CD4-positive, alpha-beta T cell treated with Interferon gamma for 1 hour (primary cell): ENCODE results near the gene KLRF1.

Experiments
- DNase-seq: peaks from one replicate; pipeline ENCODE4 v3.0.0-alpha.2; 2020

KLRF1 gene

DNA sequence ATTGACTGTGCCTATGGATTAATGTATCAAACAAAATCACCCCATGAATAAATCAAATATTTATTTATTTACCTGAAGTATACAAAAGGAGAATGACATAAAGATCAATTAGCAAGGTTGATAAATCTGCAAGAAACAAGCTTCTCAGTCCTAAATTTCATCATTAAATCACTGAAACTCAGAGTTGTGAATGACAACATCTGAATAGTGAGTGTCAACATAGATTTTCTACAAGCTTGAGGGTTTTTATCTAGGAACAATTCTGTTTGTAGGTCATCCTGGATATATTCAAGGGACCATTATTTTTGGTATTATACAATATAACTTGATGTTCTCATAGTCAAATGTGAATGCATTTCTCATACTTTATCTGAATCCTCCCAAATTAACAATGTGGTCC lies 17.4 kb upstream of the KLRF1 start:
- DNase-seq = no peak

DNA sequence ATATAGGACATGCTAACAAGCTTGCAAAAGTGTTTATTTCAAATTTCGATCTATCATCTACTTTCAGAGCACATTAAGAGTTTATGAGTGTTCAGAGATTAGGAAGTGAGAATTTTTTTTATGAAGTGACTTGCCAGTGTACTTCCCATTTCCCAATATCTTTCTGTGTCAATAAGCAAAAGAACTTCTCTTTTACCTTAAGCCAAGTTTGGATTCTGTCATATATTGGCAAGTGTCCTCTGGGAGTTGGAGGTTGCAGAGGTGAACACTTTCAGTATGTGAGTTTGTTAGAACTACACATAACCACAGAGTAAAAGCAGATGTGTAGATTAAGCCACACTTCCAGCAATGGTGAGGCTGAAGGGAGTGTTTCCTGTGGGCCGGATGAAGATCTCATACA lies 16.6 kb upstream of the KLRF1 start:
- DNase-seq = no peak

DNA sequence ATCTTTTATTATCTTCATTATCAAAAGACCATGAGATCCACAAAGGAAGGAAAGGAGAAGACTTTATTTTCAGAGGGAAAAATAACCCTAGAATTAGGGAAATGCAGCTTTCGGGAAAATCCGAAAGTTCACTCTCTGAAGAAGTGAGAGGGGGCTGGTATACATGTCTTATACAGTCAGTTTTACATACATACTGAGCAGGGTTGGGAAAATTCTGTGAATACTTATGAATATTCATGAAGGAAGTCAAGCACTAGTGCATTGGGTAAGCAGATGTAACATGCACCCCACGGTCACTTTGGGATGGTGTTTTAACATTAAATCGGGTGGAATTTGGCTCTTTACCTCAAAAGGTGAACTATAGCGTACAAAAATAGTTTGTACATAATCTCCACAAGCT lies 15.7 kb upstream of the KLRF1 start:
- no peak for DNase-seq

DNA sequence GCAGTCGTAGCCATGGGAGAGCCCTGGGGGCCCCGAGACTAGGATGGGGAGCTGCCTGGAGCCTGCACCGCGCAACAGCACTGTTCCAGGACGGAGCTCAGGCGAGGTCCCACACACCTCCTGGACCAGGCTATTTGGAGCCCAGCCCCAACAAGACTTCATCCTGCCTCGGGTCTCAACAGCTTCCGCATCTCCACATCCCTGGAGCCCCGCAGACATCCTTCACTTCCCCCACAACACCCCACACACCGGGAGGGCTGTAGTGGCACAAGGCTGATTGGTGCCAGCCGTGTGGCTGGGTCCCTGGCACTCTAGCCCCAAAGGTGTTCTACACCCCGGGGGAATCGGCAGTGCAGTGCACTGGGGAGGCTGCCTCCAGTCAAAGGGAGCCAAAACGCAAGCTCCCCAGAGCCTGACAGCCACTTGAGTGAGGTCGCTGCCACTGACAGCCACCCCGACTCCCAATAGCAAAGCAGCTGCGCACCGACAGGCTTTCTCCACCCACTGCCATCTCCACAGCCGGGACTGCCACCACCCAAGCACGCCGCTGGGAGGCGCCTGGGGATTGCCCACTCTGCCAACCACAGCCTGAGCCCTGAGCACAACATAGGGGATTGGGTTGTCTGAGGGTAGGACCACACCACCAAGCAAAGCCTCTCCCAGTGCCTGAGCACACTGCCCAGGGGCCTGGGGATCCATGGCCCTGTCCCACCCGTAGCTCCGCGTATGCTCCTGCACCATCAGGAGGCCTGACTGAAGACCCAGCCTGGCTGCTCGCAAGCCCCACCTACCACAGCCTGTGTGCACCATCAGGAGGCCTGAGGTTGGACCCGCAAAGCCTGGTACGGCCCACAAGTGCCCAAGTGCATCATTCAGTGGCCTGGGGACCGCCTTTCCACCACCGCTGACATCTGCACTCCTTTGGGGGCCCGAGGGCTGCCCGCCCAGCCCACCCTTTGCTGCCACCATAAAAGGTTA lies 13.2 kb upstream of the KLRF1 start:
- DNase-seq = peak; percentile 91

DNA sequence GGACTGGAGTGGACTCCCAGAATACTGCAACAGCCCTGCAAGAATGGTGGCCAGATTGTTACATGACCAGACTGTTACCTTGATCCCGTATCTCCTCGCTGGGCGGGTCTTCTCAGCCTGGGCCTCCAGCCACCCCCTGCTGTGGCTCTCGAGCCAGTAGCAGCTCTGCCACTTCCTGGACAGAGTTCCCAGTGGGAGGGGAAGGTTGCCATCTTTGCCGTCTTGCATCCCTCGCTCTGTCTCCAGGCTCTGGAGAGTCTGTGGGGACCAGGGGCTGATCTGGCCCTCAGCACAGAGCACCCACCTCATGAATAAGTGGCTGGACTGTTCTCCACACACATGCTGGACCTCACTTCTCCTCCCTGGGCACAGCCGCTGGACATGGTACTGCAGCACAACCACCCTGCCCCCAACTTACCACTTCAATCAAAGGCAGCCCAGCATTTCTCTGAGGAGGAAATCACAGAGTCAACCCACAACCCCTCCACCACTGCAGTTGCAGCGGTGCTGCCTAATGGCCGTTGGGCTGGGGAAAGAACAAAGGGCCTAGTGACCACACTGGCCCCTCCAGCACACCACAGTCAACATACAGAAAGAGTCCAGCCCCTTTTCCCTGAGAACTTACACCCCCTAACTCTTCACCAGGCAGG lies 6.9 kb upstream of the KLRF1 start:
- DNase-seq = no peak

DNA sequence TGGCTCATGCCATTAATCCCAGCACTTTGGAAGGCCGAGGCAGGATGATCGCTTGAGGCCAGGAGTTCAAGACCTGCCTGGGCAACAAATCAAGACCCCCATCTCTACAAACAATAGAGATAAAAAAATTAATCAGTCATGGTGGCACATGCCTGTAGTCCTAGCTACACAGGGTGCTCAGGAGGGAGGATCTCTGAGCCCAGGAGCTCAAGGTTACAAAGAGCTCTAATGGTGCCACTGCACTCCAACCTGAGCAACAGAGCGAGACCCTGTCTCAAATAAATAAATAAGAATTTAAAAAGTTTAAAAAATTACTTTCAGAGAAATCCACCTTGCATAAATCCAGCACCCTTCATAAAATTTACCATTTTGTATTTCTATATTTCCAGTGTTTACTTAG lies 2.2 kb downstream of the KLRF1 start:
- DNase-seq = no peak

DNA sequence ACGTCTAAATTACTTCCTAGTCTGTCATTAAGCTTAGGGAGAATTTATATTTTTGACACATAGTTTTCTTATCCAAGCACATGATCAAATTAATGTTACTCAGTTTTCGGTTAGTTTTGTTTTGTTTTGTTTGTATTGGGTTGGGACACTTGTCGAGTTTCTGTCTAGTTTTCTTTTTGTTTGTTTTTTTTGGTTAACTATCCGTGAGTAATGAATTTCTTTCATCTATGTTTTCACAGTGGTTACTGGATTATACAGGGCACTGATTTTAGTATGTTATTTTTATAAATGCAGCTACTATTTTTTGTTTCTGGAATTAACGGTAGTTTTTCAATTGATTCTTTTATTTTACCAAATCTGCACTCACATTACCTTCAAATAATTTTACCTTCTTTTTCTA lies 2.7 kb downstream of the KLRF1 start:
- no peak for DNase-seq

DNA sequence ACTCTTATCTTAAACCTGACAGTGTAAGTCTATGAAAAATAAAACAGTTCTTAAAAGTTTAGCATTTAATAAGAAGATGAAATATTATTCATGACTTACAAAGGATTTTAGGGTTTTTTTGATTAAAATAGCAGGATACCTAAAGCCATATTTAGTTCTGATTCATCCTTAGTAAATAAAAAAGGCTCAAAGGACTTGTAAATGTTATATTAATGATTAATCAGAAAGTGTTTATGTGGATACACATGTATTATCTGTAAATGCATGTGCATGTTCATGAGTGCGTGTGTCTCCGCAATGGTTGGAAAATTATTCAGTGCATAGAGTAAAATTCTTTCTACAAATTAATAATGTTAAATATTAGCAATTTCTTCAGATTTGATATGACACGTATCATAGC lies 4.4 kb downstream of the KLRF1 start:
- no peak for DNase-seq

DNA sequence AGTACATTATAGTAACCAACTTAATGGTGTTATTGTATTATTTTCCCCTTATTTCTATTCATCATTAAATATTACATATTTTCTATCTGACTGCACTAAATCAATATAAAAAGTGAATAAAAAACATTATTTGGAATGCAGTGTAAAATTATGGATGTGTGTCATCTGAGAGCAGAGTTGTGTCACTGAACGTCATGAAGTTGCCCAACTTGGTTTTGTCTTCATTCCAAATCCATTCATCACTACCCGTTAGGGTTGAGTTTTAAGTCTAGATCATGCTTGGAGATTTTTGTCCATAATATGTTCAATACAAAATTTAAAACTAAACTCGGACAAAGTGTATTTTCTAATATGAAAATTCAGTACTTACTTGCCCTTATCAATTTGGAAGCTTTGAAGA lies 16.1 kb downstream of the KLRF1 start:
- DNase-seq = no peak

DNA sequence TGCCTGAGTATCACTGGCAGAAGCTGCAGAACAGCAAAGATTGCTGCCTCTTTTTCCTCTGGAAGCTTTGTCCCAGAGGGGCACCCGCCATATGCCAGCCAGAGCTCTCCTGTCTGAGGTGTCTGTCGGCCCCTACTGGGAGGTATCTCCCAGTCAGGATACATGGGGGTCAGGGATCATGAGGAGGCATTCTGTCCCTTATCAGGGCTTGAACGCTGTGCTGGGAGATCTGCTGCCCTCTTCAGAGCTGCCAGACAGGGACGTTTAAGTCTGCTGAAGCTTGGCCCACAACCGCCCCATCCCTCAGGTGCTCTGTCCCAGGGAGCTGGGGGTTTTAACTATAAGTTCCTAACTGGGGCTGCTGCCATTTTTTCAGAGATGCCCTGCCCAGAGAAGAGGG lies 21.6 kb downstream of the KLRF1 start:
- no peak for DNase-seq

DNA sequence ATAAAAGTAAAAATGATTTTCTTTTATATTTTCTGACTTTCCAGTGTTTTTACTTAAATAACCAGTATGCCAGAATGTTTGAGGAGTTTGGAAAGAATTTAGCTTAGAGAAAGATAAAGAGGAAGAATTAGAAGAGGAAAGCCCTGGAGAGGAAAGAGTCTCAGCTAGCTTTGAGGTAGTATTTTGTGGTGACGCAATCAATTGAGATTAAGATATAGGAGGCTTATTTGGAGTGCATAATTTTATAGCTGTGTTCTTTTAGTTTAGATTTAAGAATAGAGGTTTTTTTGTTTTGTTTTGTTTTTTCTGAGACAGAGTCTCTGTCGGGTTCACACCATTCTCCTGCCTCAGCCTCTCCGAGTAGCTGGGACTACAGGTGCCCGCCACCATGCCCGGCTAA lies 23.8 kb downstream of the KLRF1 start:
- no peak for DNase-seq

DNA sequence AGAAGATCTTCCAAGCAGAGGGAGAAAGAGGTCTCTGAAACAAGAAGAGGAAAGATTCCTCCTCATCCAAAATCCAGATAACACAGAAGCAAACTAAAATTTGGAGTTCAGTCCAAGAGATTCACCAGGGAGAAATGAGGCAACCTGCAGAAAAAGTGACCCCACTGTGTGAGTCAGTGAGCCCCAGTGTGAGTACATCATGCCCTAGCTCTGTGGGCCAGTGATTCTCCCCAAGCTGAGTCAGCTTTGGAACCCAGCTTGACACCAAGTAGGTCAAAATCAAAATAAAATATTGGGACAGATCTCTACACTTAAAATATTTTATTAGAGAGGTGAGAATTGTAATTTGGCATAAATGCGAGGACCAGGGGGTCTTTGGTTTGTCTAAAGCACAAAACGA lies 24.6 kb downstream of the KLRF1 start:
- no peak for DNase-seq

DNA sequence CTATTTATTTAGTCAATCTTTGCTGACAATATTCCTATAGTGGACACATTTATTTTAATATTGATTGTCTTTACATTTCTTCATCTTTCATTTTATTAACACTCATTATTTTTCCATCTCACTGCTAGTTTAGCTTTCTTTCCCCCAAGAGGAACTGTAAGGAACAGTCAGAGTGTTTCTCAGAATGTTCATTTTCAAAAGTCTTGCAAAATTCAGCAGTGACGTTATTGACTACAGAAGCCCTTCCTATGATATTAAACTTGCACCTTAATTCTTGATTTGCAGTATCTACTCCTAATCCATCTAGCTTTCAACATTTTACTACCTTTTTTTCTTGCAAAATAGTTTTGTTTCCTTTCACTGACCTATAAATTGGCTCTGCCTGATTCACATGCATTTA lies 28.9 kb downstream of the KLRF1 start:
- DNase-seq = no peak

DNA sequence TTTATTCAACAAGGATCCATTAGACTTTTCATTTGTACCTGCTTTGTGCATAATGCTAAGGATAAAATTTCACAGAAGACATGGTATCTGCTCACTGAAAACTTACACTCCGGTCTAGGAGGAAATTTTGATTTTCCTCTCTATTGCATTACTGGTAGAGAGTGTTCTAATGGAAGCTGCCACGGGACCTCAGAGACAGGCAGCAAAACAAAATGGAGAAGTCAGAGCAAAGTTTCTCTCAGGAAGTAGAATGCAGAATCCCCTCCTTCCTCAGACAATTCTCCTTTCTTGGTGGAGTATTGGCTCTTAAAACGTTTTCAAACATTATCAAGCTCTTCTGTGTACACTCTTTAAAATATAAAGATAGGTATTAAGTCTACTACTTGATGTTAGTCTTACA lies 29.6 kb downstream of the KLRF1 start:
- DNase-seq = no peak

DNA sequence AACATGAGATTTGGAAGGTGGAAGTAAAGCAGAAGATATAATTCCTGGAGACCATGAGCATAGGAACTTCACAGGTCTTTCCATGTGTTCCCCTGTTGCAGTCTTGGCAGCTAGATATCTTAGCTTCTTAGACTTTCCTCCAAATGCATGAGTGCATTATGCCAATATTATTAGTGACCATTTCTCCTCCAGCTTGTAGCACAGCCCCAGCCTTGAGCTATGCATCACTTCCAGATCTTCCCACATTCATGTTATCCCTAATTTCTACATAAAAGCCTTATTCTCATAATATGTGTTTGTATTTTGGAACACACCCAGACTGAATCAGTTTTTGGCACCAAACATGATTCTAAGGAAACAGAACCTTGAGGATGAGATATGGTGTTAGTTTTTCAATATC lies 30.9 kb downstream of the KLRF1 start:
- no peak for DNase-seq

DNA sequence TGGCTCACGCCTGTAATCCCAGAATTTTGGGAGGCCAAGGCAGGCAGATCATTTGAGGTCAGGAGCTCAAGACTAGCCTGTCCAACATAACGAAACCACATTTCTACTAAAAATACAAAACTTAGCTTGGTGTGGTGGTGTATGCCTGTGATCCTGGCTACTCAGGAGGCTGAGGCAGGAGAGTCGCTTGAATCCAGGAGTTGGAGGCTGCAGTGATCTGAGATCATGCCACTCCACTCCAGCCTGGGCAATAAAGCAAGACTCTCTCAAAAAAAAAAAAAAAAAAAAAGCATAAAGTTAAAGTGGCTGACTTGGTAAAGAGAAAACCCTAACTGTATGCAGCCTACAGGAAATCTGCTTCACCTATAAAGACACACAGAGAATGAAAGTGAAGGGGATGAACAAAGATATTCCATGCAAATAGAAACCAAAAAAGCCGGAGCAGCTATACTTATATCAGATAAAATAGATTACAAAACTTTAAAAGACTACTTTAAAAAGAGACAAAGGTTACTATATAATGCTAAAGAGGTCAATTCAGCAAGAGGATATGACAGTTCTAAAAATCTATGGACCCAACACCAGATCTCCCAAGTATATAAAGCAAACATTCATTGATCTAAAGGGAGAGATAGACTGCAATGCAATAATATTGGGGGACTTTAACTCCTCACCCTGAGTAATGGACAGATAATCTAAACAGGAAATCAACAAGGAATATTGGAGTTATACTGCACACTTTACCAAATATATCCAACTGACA lies 37.8 kb downstream of the KLRF1 start:
- DNase-seq = no peak

DNA sequence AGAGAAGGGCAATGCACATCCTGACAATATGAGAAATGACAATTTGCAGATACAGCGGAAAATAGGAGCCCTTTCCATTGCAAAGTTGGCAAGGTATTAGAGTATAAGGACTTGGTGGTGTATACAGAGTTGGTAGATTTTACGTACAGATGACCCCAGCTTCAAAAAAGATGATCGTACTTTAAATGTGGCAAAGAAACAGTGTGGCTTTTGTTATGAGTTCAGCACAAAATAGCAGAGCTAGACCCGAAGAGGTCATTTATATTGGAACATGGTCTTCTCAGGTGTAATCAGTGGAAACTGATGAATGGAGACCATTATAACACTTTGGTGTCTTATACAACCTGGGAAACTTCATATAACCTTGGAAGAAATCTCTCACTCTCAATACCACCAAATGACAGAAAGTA lies 39.6 kb downstream of the KLRF1 start:
- DNase-seq = no peak

DNA sequence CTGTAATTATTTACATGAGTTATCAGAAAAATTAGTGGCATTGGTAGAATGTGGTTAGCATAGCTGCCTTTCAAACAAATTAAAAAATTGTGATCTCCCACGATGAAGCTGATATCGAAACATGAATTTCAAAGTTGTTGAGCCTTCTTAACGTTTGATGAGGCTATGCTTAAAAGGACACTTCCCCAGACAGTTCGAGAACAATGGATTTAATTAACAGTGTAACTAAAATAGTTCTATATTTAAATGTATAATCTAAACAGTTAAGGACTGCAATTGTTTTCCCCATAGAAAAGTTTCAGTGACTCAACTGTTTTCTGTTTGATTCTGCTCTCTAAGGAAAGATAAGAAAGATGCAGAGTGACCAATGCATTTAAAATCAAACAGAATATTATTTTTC lies 40.2 kb downstream of the KLRF1 start:
- no peak for DNase-seq

DNA sequence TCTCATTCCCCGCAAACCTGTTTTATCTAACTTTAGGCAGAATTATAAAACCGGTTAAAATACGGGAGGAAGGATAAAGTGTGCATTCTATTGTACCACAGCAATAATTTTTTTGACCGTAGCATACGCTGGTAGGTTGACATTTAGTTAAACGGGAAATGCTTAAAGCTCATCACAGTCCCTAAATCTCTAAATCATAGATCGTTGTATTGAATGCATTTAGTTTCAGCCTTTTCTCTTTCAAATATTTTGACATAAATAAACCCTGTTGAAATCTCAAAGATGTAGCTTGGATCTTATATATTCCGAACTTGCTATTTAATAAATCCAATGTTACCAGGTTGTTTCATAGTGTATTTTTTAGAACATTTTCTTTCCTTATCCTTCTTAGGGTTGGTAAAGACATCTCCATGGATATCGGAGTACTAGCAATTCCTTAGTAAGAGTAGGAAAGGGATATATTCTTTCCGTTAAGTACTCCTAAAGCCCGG lies 41.1 kb downstream of the KLRF1 start:
- DNase-seq = no peak

DNA sequence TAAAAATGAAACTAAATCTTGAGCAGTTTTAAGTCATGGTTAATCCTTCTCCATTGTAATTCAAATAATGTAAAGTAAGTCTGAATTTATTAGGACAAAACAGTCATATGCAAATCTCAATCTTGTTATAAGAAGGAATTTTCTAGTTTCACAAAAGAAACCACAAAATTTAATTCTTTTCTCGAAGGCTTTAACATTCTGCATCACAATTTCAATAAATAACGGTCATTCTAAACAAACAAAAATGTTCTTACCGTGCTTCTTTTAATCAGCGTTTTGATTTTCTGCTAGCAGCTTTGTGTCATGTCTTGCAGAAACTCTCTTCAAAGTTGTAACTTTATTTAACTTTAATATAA lies 41.6 kb downstream of the KLRF1 start:
- no peak for DNase-seq

DNA sequence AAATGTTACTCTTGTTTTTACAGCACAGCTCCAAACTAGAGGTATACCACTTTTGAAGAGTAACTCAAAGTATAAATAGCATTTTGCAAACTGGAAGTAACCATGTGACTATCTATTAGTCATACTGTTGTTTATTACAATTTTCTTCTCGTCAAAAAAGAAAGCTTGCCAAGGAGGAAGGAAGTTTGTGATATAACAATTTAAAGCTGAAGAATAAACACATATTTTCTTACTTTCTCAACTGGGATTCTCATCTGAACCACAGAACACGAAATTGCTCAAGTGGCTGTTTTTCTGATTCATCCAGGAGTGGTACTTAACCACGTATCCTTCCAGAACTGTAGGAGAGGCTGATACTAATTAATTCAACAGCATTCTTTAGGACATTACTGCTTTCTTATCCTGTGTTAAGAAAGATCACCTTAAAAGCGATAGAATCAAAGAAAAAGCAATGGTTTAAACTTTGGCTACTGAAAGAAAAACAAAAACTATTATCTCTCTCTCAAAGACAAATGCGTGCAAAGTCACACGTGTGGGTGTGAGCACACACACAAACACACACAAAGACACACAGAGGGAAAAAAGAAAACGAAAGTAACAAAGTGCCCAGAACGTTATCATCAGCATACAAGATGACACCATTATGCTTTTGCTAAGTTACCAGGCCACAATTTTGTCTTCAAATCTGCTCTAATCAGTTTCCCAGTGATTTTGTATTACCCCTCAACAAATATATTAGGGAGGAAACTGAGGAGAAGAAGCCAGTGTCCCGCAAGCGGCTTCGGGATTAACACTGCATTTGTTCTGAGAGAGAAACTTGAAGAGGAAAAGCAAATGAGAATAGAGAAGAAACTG lies 42.3 kb downstream of the KLRF1 start, which contains the start of gene CLEC2B:
Gene CLEC2B (minus strand): TSS at position 48 of the 855 bp plus-strand sequence.
- DNase-seq = no peak

DNA sequence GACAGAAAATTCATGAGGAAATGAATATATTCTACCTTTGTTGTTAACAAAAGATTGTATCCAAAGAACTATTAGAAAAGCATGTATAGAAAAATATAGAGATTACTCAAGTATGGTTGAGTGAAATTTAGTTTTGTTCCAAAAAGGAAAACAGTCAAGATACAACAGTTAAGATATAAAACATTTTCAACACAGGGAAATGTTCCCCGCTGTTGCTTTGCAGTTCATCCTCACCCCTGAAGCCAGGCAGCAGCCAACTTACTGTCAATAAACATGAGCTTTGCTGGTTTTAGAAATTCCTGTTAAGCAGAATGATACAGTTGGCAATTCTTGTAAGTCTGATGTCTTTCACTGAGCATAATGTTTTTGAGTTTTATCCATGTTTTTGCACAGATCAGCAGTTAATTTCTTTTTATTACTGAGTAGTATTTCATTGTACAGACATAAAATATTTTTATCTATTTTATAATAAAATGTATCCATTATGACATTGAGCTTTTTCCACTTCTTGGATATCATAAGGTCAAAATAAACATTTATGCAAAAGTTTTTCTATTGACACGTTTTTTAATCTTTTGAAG lies 43.1 kb downstream of the KLRF1 start:
- no peak for DNase-seq
